ENCODE measurements around the gene KIFC1. TPM values are rescaled to one million over a fixed set of nuclear protein-coding genes. Genes with fewer than 3 reads are reported as not detected.
"Not testable (repeated sequence)": the region's sequence is repeated elsewhere in the genome, so short reads cannot be mapped to it uniquely, and the experiment has no call there.

KIFC1 gene, protein sequence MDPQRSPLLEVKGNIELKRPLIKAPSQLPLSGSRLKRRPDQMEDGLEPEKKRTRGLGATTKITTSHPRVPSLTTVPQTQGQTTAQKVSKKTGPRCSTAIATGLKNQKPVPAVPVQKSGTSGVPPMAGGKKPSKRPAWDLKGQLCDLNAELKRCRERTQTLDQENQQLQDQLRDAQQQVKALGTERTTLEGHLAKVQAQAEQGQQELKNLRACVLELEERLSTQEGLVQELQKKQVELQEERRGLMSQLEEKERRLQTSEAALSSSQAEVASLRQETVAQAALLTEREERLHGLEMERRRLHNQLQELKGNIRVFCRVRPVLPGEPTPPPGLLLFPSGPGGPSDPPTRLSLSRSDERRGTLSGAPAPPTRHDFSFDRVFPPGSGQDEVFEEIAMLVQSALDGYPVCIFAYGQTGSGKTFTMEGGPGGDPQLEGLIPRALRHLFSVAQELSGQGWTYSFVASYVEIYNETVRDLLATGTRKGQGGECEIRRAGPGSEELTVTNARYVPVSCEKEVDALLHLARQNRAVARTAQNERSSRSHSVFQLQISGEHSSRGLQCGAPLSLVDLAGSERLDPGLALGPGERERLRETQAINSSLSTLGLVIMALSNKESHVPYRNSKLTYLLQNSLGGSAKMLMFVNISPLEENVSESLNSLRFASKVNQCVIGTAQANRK
- under 1 TPM; 0.81 to 0.85 TPM for total RNA-seq

DNA sequence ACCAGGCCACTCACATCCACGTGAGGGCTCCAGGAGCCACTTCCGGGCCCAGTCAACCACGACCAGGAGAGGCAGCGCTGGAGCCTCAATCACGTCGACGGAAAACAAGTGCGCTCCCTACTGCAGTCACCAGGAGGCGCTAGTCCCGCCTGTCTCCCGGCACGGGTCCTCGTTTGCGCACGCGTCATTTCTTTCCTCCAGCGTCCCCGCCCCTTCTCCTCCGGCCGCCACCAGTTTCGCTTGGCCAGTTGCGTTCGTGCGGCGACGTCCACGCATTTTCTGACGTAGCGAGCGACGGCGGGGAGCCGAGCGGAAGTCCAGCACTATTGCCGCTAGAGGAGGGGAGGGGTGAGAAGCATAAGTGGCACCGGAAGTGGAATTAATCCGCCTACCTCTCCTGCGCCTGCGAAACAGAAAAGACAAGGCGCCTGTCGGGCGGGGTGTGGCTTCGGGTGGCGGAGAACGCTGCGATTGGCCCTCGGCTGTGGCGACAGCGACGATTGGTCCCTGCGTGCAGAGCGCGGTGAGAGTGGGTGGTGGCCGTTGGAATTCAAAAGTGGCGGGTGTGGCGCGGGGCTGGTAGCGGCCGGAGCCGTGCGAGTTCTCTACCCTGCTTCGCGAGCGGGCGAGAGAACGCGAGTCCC, at the start of gene KIFC1:
Gene KIFC1, plus strand, starts transcription at position 546 of the 644 bp plus-strand sequence. CDS start 163 bp downstream, outside the sequence.
- TF ChIP-seq, protein P1, sequence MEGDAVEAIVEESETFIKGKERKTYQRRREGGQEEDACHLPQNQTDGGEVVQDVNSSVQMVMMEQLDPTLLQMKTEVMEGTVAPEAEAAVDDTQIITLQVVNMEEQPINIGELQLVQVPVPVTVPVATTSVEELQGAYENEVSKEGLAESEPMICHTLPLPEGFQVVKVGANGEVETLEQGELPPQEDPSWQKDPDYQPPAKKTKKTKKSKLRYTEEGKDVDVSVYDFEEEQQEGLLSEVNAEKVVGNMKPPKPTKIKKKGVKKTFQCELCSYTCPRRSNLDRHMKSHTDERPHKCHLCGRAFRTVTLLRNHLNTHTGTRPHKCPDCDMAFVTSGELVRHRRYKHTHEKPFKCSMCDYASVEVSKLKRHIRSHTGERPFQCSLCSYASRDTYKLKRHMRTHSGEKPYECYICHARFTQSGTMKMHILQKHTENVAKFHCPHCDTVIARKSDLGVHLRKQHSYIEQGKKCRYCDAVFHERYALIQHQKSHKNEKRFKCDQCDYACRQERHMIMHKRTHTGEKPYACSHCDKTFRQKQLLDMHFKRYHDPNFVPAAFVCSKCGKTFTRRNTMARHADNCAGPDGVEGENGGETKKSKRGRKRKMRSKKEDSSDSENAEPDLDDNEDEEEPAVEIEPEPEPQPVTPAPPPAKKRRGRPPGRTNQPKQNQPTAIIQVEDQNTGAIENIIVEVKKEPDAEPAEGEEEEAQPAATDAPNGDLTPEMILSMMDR (IDR thresholded peaks at IDR 0.05), result peak; percentile 97
- ATAC-seq (ENCODE audit: insufficient number of reproducible peaks, low FRiP score, low read depth), result peak; percentile 98
- H3K36me3 ChIP-seq, result no peaks in the 10 kb centered on the region
- H3K4me3 ChIP-seq, result peak within 1 kb of the TSS; percentile 71
- H3K4me1 ChIP-seq (ENCODE audit: control insufficient read depth in 1 of 2, low read depth in 2 of 2), result peaks cover 6 to 12% of the 10 kb centered on the region in 2 donors
- peak within 1 kb of the TSS; percentile 93 to 94 for H3K27ac ChIP-seq
- DNase-seq (ENCODE audit: low spot score), result peak; percentile 95
- no peaks in the 10 kb centered on the region for H3K9me3 ChIP-seq
- no peaks in the 10 kb centered on the region for H3K27me3 ChIP-seq (replicated peaks; ENCODE audit: insufficient read depth)

DNA sequence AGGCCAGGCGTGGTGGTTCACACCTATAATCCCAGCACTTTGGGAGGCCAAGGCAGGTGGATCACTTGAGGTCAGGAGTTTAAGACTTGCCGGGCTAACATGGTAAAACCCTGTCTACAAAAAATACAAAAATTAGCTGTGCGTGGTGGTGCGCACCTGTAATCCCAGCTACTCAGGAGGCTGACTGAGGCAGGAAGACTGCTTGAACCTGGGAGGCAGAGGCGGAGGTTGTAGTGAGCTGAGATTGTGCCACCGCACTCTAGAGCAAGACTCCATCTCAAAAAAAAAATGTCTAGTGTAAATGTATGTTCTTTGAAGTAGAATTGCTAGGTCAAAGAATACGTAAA, 48.0 kb upstream of the KIFC1 start:
- peaks cover 3 to 12% of the 10 kb centered on the region in 2 donors for H3K4me1 ChIP-seq (ENCODE audit: control insufficient read depth in 1 of 2, low read depth in 2 of 2)
- DNase-seq (ENCODE audit: low spot score); H3K4me3 ChIP-seq; ATAC-seq (ENCODE audit: insufficient number of reproducible peaks, low FRiP score, low read depth); H3K27ac ChIP-seq; H3K36me3 ChIP-seq; H3K27me3 ChIP-seq (replicated peaks; ENCODE audit: insufficient read depth); H3K9me3 ChIP-seq: not testable (repeated sequence)

DNA sequence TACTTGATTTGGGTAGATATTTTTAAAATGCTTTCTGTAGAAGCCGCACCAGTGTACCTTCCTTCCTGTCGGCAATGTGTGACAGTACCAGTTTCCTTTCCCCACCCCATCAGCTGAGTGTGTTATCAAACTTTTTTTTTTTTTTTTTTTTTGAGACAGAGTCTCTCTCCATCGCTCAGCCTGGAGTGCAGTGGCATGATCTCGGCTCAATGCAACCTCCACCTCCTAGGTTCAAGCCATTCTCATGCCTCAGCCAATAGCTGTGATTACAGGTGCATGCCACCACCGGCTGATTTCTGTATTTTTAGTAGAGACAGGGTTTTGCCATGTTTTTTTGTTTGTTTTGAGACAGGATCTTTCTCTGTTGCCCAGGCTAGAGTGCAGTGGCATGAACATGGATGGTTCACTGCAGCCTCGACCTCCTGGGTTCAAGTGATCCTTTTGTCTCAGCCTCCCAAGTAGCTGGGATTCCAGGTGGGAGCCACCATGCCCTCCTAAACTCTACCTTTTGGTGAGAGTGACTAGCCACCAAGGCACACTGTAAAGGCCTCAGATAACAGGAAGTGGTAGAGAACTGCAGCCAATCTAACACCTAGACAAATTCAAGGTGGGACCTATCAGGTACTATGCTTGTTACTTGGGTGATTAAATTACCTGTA, 47.5 kb upstream of the KIFC1 start:
- Histone ChIP-seq H3K27me3 (replicated peaks; ENCODE audit: insufficient read depth) (no peaks in the 10 kb centered on the region), H3K27ac (no peak overlapping the region), H3K9me3 (no peaks in the 10 kb centered on the region), H3K4me1 (ENCODE audit: control insufficient read depth in 1 of 2, low read depth in 2 of 2) (peaks cover 3 to 12% of the 10 kb centered on the region in 2 donors), H3K4me3 (no peak overlapping the region), H3K36me3 (no peaks in the 10 kb centered on the region)
- DNase-seq (ENCODE audit: low spot score) (no peak), ATAC-seq (ENCODE audit: insufficient number of reproducible peaks, low FRiP score, low read depth) (no peak)
- TF ChIP-seq, protein P1 (IDR thresholded peaks at IDR 0.05), result no peak

DNA sequence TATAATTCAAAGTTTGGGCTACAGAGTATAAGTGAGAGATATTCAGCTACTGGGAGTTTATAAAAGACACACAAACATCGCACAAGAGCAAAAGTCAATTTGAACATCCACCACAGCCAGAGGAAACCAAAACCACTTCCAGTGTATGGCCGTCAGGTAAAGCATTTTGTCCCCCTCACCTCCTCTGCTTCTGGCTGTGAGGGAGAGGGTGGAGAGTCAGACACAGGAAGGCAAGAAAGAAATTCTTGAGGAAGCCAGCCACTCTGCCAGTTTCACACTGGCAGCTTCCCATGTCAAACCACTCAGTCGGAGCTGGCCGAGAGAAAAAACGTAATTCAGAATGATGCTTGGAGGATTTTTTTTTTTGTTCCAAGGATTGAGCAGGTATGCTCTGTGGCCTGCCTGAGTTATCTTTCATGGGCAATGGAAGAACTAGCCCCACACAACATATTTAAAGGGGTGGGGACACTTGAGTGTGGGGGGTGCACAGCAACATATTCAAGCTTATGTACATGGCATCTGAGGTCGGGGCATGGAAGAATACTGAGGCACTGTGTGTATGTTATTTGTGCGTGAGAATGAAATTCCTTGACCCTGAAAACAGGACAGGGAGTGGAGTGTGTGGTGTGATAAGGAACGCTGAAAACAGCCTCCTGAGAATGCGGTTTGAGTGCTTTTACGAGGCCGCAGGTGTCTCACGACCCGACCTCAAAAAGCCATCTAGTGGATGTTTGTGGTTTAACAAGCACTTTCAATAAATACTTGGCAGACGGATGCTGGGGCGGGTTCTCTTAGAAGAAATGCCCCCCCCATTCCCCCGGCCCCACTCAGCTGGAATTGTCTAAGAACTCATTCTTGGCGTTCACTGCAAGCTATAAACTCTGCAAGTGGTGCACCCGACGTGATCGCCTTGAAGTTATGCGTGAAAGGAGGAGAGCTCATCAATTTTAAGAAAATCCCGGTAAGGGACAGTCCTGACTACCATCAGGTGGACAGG, 46.6 kb upstream of the KIFC1 start:
- TF ChIP-seq, protein P1 (IDR thresholded peaks at IDR 0.05), result peak; percentile 64
- Histone ChIP-seq H3K9me3 (no peaks in the 10 kb centered on the region), H3K36me3 (no peaks in the 10 kb centered on the region), H3K4me1 (ENCODE audit: control insufficient read depth in 1 of 2, low read depth in 2 of 2) (peaks cover 3 to 12% of the 10 kb centered on the region in 2 donors), H3K27me3 (replicated peaks; ENCODE audit: insufficient read depth) (no peaks in the 10 kb centered on the region), H3K4me3 (peak overlapping the region; percentile 61), H3K27ac (no peak overlapping the region)
- ATAC-seq (ENCODE audit: insufficient number of reproducible peaks, low FRiP score, low read depth) (no peak), DNase-seq (ENCODE audit: low spot score) (peak; percentile 26)

DNA sequence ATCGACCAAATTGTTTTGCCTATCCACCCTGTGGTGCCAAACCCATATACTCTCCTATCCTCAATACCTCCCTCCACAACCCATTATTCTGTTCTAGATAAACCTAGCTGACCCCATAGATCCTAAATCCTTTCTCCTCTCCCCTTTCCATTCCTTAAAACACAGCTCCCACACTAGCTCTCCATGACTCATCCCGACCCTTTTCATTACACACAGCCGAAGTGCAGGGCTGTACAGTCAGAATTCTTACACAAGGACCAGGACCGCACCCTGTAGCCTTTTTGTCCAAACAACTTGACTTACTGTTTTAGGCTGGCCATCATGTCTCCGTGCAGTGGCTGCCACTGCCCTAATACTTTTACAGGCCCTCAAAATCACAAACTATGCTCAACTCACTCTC, 44.7 kb upstream of the KIFC1 start:
- not testable (repeated sequence) for ATAC-seq (ENCODE audit: insufficient number of reproducible peaks, low FRiP score, low read depth); H3K4me3 ChIP-seq; H3K27ac ChIP-seq; H3K27me3 ChIP-seq (replicated peaks; ENCODE audit: insufficient read depth); H3K36me3 ChIP-seq; DNase-seq (ENCODE audit: low spot score); H3K9me3 ChIP-seq
- peaks cover 3 to 12% of the 10 kb centered on the region in 2 donors for H3K4me1 ChIP-seq (ENCODE audit: control insufficient read depth in 1 of 2, low read depth in 2 of 2)

Measured in thoracic aorta (tissue), 2 donors.